Measurements from ENCODE around the gene NUAK1.

NUAK1 gene

GRCh38 chr12:106081606-106082005 lies 57.1 kb downstream of the NUAK1 start:
- no peak for DNase-seq

GRCh38 chr12:106080791-106081170 lies 58.0 kb downstream of the NUAK1 start:
- DNase-seq = no peak

GRCh38 chr12:106080041-106080790 lies 58.5 kb downstream of the NUAK1 start:
- no peak for DNase-seq

GRCh38 chr12:106079148-106079738 lies 59.5 kb downstream of the NUAK1 start:
- DNase-seq = no peak

- no peak for DNase-seq
Observed at GRCh38 chr12:106078358-106079010, 60.3 kb downstream of the NUAK1 start.

GRCh38 chr12:106074706-106075392 lies 63.9 kb downstream of the NUAK1 start:
- no peak for DNase-seq

GRCh38 chr12:106074361-106074705 lies 64.4 kb downstream of the NUAK1 start:
- no peak for DNase-seq

GRCh38 chr12:106073179-106073578 lies 65.6 kb downstream of the NUAK1 start:
- DNase-seq = no peak

GRCh38 chr12:106072751-106073150 lies 66.0 kb downstream of the NUAK1 start:
- no peak for DNase-seq

- DNase-seq = no peak
Observed at GRCh38 chr12:106071686-106072085, 67.1 kb downstream of the NUAK1 start.

GRCh38 chr12:106070611-106071010 lies 68.1 kb downstream of the NUAK1 start:
- DNase-seq = no peak

- DNase-seq = no peak
Observed at GRCh38 chr12:106070147-106070546, 68.6 kb downstream of the NUAK1 start.

GRCh38 chr12:106068296-106068695 lies 70.5 kb downstream of the NUAK1 start:
- DNase-seq = no peak

GRCh38 chr12:106067606-106068205 lies 71.0 kb downstream of the NUAK1 start:
- DNase-seq = no peak

GRCh38 chr12:106066726-106067325 lies 71.9 kb downstream of the NUAK1 start:
- DNase-seq = no peak

GRCh38 chr12:106066051-106066705 lies 72.6 kb downstream of the NUAK1 start:
- no peak for DNase-seq

- DNase-seq = no peak
Observed at GRCh38 chr12:106065506-106065905, 73.2 kb downstream of the NUAK1 start.

GRCh38 chr12:106064721-106065021 lies 74.1 kb downstream of the NUAK1 start:
- DNase-seq = no peak

- no peak for DNase-seq
Observed at GRCh38 chr12:106063826-106064720, 74.7 kb downstream of the NUAK1 start.

GRCh38 chr12:106062693-106063092 lies 76.1 kb downstream of the NUAK1 start:
- DNase-seq = no peak
